HEK293T (cell line): ENCODE measurements around the gene UBE4A.

Source experiments
- CTCF ChIA-PET: fragments of 350-600 bp; formaldehyde crosslinking; extraction: SDS; loops from one replicate; lab custom pipeline; 2021; ENCODE audit warnings: antibody characterized with exemption, inconsistent platforms; lab: Yijun Ruan, JAX
- POLR2A ChIA-PET: fragments of 350-600 bp; formaldehyde crosslinking; extraction: SDS; loops from one replicate; lab custom pipeline; 2020; ENCODE audit warnings: antibody characterized with exemption, inconsistent platforms; lab: Yijun Ruan, JAX
- DNase-seq: peaks from one replicate; pipeline ENCODE4 v3.0.0; 2012; ENCODE audit warnings: mixed read lengths; ENCODE audit errors: extremely low spot score
- ARNT ChIP-seq: fragments of 450-650 bp; IDR thresholded peaks from 2 replicates; pipeline ENCODE4 v1.6.1; 2017; ENCODE audit warnings: mild to moderate bottlenecking
- BHLHE40 ChIP-seq: fragments of 450-650 bp; IDR thresholded peaks from 2 replicates; pipeline ENCODE4 v1.6.1; 2016; ENCODE audit warnings: mild to moderate bottlenecking, moderate library complexity, borderline replicate concordance
- CTBP1 ChIP-seq: fragments of 450-650 bp; IDR thresholded peaks from 2 replicates; pipeline ENCODE4 v1.6.1; 2016; ENCODE audit warnings: borderline replicate concordance
- ELF4 ChIP-seq: fragments of 450-650 bp; IDR thresholded peaks from 2 replicates; pipeline ENCODE4 v1.6.1; 2017; ENCODE audit warnings: antibody characterized with exemption
- FOXA1 ChIP-seq: fragments of 450-650 bp; IDR thresholded peaks from 2 replicates; pipeline ENCODE4 v1.6.1; 2016; ENCODE audit warnings: mild to moderate bottlenecking
- FOXK2 ChIP-seq: fragments of 450-650 bp; IDR thresholded peaks from 2 replicates; pipeline ENCODE4 v1.6.1; 2016; ENCODE audit warnings: mild to moderate bottlenecking
- FOXM1 ChIP-seq: fragments of 450-650 bp; IDR thresholded peaks from 2 replicates; pipeline ENCODE4 v1.6.1; 2017; ENCODE audit warnings: mild to moderate bottlenecking, borderline replicate concordance
- HDGF ChIP-seq: fragments of 450-650 bp; IDR thresholded peaks from 2 replicates; pipeline ENCODE4 v1.6.1; 2017; ENCODE audit warnings: antibody characterized with exemption, borderline replicate concordance
- L3MBTL2 ChIP-seq: fragments of 450-650 bp; conservative IDR thresholded peaks from 2 replicates; pipeline ENCODE4 v1.6.1; 2016; ENCODE audit warnings: mild to moderate bottlenecking
- LEF1 ChIP-seq: fragments of 450-650 bp; IDR thresholded peaks from 2 replicates; pipeline ENCODE4 v1.6.1; 2017; ENCODE audit warnings: mild to moderate bottlenecking, borderline replicate concordance
- NFRKB ChIP-seq: fragments of 450-650 bp; IDR thresholded peaks from 2 replicates; pipeline ENCODE4 v1.6.1; 2016; ENCODE audit warnings: mild to moderate bottlenecking, moderate library complexity
- SP1 ChIP-seq: fragments of 450-650 bp; IDR thresholded peaks from 2 replicates; pipeline ENCODE4 v1.6.1; 2017
- SUZ12 ChIP-seq: fragments of 450-650 bp; IDR thresholded peaks from 2 replicates; pipeline ENCODE4 v1.6.1; 2016; ENCODE audit warnings: mild to moderate bottlenecking
- TARDBP ChIP-seq: fragments of 450-650 bp; IDR thresholded peaks from 2 replicates; pipeline ENCODE4 v1.6.1; 2016
- ZNF384 ChIP-seq: fragments of 450-650 bp; IDR thresholded peaks from 2 replicates; pipeline ENCODE4 v1.6.1; 2016
- TF ChIP-seq, protein P1 (sequence below): fragments of 450-650 bp; IDR thresholded peaks from 2 replicates; pipeline ENCODE4 v1.6.1; 2016

UBE4A gene

DNA sequence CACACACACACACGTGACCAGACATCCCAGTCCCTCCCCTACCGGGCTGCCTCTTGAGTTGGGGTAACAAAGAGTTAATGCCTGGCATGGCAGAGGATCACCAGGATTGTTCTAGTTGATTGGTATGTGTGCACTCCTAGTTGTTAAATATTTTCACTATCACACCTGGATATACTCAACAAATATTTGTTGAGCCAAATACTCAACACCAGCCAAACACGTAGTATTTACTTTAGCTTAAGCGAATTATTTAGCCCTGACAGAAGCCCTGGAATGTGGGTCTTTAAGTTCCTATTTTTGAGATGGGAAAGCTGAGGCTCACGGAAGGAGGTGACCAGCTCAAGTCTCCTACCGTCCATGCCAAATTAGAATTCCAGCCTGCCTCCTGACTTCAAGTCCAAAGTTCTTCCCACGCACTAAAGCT, 44.4 kb upstream of the UBE4A start:
- CTCF ChIA-PET = interaction anchor here (1.0 kb wide), 1 partner anchor 19 kb away, joined by 3 read pairs; no protein-coding TSS in a partner anchor
- TF ChIP-seq, protein P1, sequence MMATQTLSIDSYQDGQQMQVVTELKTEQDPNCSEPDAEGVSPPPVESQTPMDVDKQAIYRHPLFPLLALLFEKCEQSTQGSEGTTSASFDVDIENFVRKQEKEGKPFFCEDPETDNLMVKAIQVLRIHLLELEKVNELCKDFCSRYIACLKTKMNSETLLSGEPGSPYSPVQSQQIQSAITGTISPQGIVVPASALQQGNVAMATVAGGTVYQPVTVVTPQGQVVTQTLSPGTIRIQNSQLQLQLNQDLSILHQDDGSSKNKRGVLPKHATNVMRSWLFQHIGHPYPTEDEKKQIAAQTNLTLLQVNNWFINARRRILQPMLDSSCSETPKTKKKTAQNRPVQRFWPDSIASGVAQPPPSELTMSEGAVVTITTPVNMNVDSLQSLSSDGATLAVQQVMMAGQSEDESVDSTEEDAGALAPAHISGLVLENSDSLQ = no peak
- TF ChIP-seq FOXM1 (no peak), L3MBTL2 (no peak), NFRKB (no peak), ZNF384 (no peak), ELF4 (no peak), SP1 (no peak), LEF1 (no peak), BHLHE40 (no peak), FOXK2 (no peak), CTBP1 (no peak), HDGF (no peak), TARDBP (no peak), SUZ12 (no peak), FOXA1 (no peak)
- POLR2A ChIA-PET = interaction anchor here (1.3 kb wide), 1 partner anchor 44 kb away, joined by 3 read pairs; the partner anchor contains the start of gene UBE4A
- DNase-seq = no peak

DNA sequence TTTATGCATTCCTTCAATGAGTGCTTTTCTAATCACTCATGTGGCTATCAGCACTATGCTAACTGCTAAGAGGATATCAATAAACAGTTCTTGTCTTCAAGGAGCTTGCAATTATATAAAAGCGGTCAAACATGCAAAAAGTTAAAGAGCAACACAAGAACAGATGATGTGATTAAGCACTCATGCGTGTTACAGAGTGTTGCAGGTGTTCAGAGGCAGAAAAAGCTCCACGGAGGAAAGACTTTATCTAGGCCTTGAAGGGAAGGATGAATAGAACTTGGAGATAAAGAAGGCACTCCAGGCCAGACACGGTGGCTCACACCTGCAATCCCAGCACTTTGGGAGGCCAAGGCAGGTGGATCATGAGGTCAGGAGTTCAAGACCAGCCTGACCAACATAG, 41.3 kb upstream of the UBE4A start:
- no peak for DNase-seq
- POLR2A ChIA-PET = no interaction called here
- no peak for TF ChIP-seq SP1
- TF ChIP-seq TARDBP = no peak
- no peak for TF ChIP-seq NFRKB
- no peak for TF ChIP-seq FOXK2
- CTCF ChIA-PET = no interaction called here

DNA sequence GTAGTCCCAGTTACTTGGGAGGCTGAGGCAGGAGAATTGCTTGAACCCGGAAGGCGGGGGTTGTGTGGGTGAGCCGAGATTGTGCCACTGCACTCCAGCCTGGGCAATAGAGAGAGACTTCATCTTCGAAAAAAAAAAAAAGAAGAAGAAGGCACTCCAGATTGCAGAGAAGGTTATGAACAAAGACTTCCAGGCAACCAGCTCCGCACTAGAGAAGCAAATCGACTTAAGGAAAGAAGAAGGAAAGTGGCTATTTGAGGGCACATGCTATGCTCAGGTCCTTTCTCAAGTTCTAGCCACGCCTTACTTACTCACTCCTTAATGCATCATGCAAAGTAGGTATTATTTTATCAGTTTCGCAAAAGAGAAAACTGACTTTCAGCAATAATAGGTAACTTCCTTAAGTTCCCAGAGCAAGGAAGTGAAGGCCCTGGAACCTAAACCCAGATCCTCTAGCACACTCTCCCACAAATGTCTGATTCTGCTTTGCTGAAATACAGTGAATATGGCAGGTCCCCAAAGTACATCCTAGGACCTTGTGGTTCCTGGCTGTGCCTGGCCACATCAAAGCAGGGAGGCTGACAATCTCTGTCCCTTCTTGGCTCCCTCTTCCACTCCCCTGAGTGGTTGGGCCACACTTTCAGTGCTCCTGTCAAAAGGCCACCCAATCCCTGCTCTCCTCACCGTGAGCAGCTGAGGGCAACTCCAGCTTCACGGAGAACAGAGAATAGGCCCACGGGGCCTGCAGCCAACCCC, 40.6 kb upstream of the UBE4A start:
- DNase-seq = no peak
- CTCF ChIA-PET = no interaction called here
- POLR2A ChIA-PET = no interaction called here
- TF ChIP-seq HDGF (no peak), FOXK2 (no peak), FOXA1 (no peak), ARNT (no peak), LEF1 (no peak)

DNA sequence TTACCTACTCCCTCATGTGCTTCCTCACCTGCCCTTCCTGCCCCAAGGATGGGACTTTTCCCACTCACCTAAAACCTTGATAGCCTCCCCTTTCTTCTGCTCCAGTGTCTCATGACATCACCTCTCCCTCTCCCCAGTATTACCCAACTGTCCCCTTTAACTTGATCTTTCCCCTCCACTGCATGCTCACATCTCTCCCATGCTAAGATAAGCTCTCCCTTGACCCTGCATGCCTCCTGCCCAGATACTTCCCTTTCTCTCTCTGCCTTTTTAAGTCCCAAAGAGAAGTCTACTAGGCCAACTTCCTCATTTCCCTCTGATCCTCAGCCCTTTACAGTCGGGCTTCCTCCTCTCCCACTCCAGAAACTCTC, 40.1 kb upstream of the UBE4A start:
- DNase-seq = no peak
- POLR2A ChIA-PET = no interaction called here
- CTCF ChIA-PET = no interaction called here
- TF ChIP-seq LEF1 = no peak
- TF ChIP-seq HDGF = no peak
- no peak for TF ChIP-seq FOXK2
- no peak for TF ChIP-seq FOXM1
- TF ChIP-seq FOXA1 = no peak
- TF ChIP-seq, protein P1 = no peak
- no peak for TF ChIP-seq ZNF384

- ChIA-PET CTCF (no interaction called here), POLR2A (no interaction called here)
- no peak for DNase-seq
- no peak for TF ChIP-seq NFRKB
- no peak for TF ChIP-seq TARDBP
These were observed 38.9 kb upstream of the UBE4A start for GRCh38 chr11:118320515-118320914.

DNA sequence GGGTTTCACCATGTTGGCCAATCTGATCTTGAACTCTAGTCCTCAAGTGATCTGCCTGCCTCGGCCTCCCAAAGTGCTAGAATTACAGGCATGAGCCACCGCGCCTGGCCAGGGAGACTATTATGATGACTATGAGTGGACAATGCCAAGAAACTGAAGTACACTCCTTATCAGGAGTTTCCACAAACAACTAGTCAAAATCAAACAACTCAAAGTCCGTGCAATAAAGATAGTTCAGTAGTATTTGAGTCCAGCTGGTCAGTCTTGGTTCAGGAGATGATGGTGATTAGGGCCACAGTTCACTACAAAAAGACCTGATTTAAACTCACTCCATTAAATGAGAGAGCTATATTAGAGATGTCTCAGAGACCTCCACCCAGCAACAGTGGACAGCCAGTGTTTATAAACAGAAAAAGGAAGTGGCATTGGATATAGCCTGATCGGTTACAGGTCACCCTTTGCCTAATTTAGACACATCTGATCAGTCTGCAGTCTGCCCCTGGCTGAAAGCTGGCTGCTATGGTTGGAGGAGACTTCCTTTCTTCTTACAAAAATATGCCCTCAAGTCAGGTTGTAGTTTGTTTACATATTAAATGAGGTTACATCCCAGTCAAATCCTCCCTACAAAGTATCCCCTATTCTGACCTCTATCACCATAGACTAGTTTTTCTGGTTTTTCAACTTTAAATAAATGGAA, 37.9 kb upstream of the UBE4A start:
- POLR2A ChIA-PET = no interaction called here
- CTCF ChIA-PET = no interaction called here

DNA sequence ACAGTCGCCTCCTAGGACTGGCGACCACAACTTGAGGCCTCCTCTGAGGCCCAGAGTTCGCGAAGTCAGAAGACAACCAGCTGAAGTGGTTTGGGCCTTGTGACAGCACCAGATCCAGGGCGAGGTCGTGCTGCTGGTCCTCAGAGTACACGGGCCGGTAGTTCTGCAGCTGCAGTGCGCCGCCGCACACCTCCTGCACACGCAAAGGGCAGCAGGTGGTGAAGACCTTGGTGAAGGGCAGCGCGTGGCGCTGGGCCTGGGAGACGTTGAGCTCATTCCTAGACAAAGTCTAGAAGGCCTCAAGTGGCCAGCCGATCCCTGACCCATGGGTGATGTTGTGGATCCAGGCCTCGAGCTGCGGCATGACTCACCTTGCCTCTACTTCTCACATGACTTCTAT, 36.7 kb upstream of the UBE4A start:
- TF ChIP-seq TARDBP = no peak
- no peak for TF ChIP-seq NFRKB
- no peak for TF ChIP-seq FOXM1
- no peak for TF ChIP-seq SUZ12
- no peak for TF ChIP-seq L3MBTL2
- no peak for TF ChIP-seq LEF1
- CTCF ChIA-PET = no interaction called here
- DNase-seq = no peak
- POLR2A ChIA-PET = no interaction called here

More for the DNA sequence above, 37.9 kb upstream of the UBE4A start:
- no peak for DNase-seq
- TF ChIP-seq FOXA1 (no peak), FOXK2 (no peak), SP1 (no peak), NFRKB (no peak), HDGF (no peak), ELF4 (no peak), ZNF384 (no peak), LEF1 (no peak), L3MBTL2 (no peak)

DNA sequence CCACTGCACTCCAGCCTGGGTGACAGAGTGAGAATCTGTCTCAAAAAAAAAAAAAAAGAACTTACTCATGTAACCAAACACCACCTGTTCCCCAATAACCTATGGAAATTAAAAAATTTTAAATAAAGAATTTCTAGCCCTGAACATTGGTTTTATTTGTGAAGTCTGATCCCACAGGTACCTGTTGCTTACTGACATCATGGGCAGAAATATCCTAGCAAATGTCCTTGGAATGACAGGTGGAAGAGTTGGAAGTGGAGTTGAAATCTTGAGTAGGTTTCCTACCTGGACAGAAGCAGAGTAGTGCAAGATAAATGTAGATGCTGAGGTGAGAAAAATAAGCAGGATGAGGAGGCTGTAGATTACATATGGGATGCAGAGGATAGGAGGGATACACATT, 34.1 kb upstream of the UBE4A start:
- DNase-seq = no peak
- ChIA-PET CTCF (no interaction called here), POLR2A (no interaction called here)
- no peak for TF ChIP-seq FOXM1
